Type B pancreatic cell (in vitro differentiated cells): ENCODE data around the gene SQOR. TPM values are rescaled to one million over a fixed set of nuclear protein-coding genes. Genes with fewer than 3 reads are reported as not detected.
A peak's percentile ranks its signal among the peaks of the same experiment; 100 is the strongest.

Source experiments
- DNase-seq: peaks from one replicate; pipeline ENCODE4 v3.0.0; 2021; ENCODE audit warnings: mixed read lengths; ENCODE audit not compliant: unreplicated experiment; ENCODE audit errors: extremely low spot score
- H3K27ac Mint-ChIP-seq: 2 replicates; pipeline ENCODE4 v1.8.0; 2021; ENCODE audit warnings: mild to moderate bottlenecking, mixed read lengths
- H3K27me3 Mint-ChIP-seq: 2 replicates; pipeline ENCODE4 v1.8.0; 2021; ENCODE audit warnings: mixed read lengths
- H3K36me3 Mint-ChIP-seq: 2 replicates; pipeline ENCODE4 v1.8.0; 2021; ENCODE audit warnings: mixed read lengths
- H3K4me1 Mint-ChIP-seq: one replicate; pipeline ENCODE4 v1.8.0; 2021; ENCODE audit warnings: mixed read lengths; ENCODE audit not compliant: unreplicated experiment
- H3K4me3 Mint-ChIP-seq: 2 replicates; pipeline ENCODE4 v1.8.0; 2021; ENCODE audit warnings: mild to moderate bottlenecking, mixed read lengths
- H3K9me3 Mint-ChIP-seq: 2 replicates; pipeline ENCODE4 v1.8.0; 2021; ENCODE audit warnings: mixed read lengths
- total RNA-seq: library from RNA; stranded (reverse); gene quantifications from 2 replicates; pipeline ENCODE4 v1.2.1, GENCODE V29; 2021; ENCODE audit warnings: low replicate concordance
- TF ChIP-seq, protein P1 (sequence below): fragments of 200-600 bp; sonication (generic); conservative IDR thresholded peaks from 2 replicates; pipeline ENCODE4 v1.5.0; 2021; ENCODE audit warnings: antibody characterized with exemption, mild to moderate bottlenecking

SQOR gene
- total RNA-seq, 1 donor from 2014 or later = 6.7 TPM

- H3K36me3 Mint-ChIP-seq = no peaks in the 10 kb centered on the region
- H3K9me3 Mint-ChIP-seq = no peaks in the 10 kb centered on the region
- H3K4me3 Mint-ChIP-seq = peak overlapping the region; percentile 96
- peaks cover 7% of the 10 kb centered on the region for H3K4me1 Mint-ChIP-seq
- H3K27ac Mint-ChIP-seq = no peak overlapping the region
- peaks cover 8% of the 10 kb centered on the region for H3K27me3 Mint-ChIP-seq
- no peak for DNase-seq
- TF ChIP-seq, protein P1, sequence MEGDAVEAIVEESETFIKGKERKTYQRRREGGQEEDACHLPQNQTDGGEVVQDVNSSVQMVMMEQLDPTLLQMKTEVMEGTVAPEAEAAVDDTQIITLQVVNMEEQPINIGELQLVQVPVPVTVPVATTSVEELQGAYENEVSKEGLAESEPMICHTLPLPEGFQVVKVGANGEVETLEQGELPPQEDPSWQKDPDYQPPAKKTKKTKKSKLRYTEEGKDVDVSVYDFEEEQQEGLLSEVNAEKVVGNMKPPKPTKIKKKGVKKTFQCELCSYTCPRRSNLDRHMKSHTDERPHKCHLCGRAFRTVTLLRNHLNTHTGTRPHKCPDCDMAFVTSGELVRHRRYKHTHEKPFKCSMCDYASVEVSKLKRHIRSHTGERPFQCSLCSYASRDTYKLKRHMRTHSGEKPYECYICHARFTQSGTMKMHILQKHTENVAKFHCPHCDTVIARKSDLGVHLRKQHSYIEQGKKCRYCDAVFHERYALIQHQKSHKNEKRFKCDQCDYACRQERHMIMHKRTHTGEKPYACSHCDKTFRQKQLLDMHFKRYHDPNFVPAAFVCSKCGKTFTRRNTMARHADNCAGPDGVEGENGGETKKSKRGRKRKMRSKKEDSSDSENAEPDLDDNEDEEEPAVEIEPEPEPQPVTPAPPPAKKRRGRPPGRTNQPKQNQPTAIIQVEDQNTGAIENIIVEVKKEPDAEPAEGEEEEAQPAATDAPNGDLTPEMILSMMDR = peak; percentile 70
These were observed 69.0 kb downstream of the SQOR start for GRCh38 chr15:45703670-45704328.

GRCh38 chr15:45704329-45705249 is 69.8 kb downstream of the SQOR start:
- Mint-ChIP-seq H3K4me3 (peak overlapping the region; percentile 96), H3K36me3 (no peaks in the 10 kb centered on the region), H3K27ac (peak overlapping the region; percentile 76), H3K4me1 (peaks cover 7% of the 10 kb centered on the region), H3K27me3 (peaks cover 8% of the 10 kb centered on the region), H3K9me3 (no peaks in the 10 kb centered on the region)
- no peak for DNase-seq
- TF ChIP-seq, protein P1 = peak; percentile 44

DNA sequence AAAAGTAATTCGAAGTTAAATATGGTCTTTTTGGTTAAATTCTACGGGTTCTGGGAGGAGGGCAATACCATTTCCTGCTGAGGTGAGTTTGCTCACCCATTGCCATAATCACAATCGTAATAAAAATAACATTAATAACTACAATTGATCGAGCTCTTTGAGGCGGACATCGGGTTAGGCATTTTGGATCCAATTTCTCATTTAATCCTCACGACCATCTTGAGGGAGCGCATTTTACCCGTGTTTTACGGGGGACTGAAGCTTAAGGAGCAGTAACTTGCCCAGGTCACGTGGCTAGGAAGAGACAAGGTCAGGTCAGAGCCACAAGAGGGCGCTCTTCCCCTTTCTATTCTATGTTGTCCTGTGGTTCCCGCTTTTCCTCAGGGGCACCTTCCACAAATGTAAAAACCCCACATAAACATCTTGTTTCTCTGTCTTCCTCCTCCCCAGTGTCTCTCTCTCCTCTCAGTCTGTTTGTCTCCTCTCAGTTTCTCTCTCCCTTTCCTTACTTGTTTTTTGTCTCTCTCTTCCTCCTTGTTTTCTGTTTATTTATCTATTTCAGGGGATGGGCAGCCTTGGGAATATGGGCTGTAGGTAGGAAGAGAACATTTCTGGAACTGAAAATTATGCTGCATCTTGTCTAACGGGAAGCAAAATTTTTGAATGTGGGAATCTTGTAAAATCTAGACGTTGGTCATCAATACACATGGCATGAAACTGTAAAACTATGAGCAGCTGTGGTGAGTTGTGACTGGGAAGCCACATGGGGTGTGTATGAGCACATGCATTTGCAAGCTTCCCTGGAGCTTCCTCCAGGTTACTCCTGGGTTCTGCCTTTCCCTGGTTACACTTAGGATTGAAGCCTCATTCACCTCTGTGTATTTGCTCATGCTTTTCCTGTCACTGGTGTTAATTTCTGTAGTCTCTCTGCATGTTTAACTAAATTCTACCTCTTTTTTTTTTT is 71.0 kb downstream of the SQOR start:
- DNase-seq = peak; percentile 78
- peaks cover 8% of the 10 kb centered on the region for H3K27me3 Mint-ChIP-seq
- H3K4me1 Mint-ChIP-seq = peaks cover 7% of the 10 kb centered on the region
- TF ChIP-seq, protein P1 = peak; percentile 95
- H3K4me3 Mint-ChIP-seq = peak overlapping the region; percentile 96
- H3K36me3 Mint-ChIP-seq = no peaks in the 10 kb centered on the region
- H3K27ac Mint-ChIP-seq = peak overlapping the region; percentile 76
- no peaks in the 10 kb centered on the region for H3K9me3 Mint-ChIP-seq

- no peaks in the 10 kb centered on the region for H3K36me3 Mint-ChIP-seq
- H3K4me3 Mint-ChIP-seq = no peak overlapping the region
- TF ChIP-seq, protein P1 = no peak
- no peak overlapping the region for H3K27ac Mint-ChIP-seq
- peaks cover 4% of the 10 kb centered on the region for H3K27me3 Mint-ChIP-seq
- H3K9me3 Mint-ChIP-seq = no peaks in the 10 kb centered on the region
- DNase-seq = no peak
- H3K4me1 Mint-ChIP-seq = peaks cover 5% of the 10 kb centered on the region
These were observed 75.8 kb downstream of the SQOR start for GRCh38 chr15:45710657-45711056.
